ENCODE data around the gene TBKBP1.
A peak's percentile ranks its signal among the peaks of the same experiment; 100 is the strongest.

Gene TBKBP1

GRCh38 chr17:47720754-47721533 lies 27.0 kb downstream of the TBKBP1 start:
- no peak overlapping the region for H3K4me3 ChIP-seq (ENCODE audit: low read depth, low read length)
- no peak for TF ChIP-seq CTCF (IDR thresholded peaks at IDR 0.05; ENCODE audit: borderline replicate concordance, insufficient read depth, low read depth, low read length)

GRCh38 chr17:47721725-47722124 lies 27.8 kb downstream of the TBKBP1 start:
- H3K4me3 ChIP-seq (ENCODE audit: low read depth, low read length), result no peak overlapping the region
- TF ChIP-seq CTCF (IDR thresholded peaks at IDR 0.05; ENCODE audit: borderline replicate concordance, insufficient read depth, low read depth, low read length), result no peak

GRCh38 chr17:47724705-47725104 lies 30.7 kb downstream of the TBKBP1 start:
- no peak for TF ChIP-seq CTCF (IDR thresholded peaks at IDR 0.05; ENCODE audit: borderline replicate concordance, insufficient read depth, low read depth, low read length)
- H3K4me3 ChIP-seq (ENCODE audit: low read depth, low read length), result no peak overlapping the region

GRCh38 chr17:47725446-47726111 lies 31.6 kb downstream of the TBKBP1 start:
- no peak overlapping the region for H3K4me3 ChIP-seq (ENCODE audit: low read depth, low read length)
- peak; percentile 9; the same call in 1 of the 2 replicates for TF ChIP-seq CTCF (IDR thresholded peaks at IDR 0.05; ENCODE audit: borderline replicate concordance, insufficient read depth, low read depth, low read length)

GRCh38 chr17:47726796-47727703 lies 33.1 kb downstream of the TBKBP1 start:
- H3K4me3 ChIP-seq (ENCODE audit: low read depth, low read length), result no peak overlapping the region
- TF ChIP-seq CTCF (IDR thresholded peaks at IDR 0.05; ENCODE audit: borderline replicate concordance, insufficient read depth, low read depth, low read length), result no peak

GRCh38 chr17:47727704-47728036 lies 33.7 kb downstream of the TBKBP1 start:
- H3K4me3 ChIP-seq (ENCODE audit: low read depth, low read length), result no peak overlapping the region
- no peak for TF ChIP-seq CTCF (IDR thresholded peaks at IDR 0.05; ENCODE audit: borderline replicate concordance, insufficient read depth, low read depth, low read length)
